ENCODE measurements around the gene WIPI1.

DNA sequence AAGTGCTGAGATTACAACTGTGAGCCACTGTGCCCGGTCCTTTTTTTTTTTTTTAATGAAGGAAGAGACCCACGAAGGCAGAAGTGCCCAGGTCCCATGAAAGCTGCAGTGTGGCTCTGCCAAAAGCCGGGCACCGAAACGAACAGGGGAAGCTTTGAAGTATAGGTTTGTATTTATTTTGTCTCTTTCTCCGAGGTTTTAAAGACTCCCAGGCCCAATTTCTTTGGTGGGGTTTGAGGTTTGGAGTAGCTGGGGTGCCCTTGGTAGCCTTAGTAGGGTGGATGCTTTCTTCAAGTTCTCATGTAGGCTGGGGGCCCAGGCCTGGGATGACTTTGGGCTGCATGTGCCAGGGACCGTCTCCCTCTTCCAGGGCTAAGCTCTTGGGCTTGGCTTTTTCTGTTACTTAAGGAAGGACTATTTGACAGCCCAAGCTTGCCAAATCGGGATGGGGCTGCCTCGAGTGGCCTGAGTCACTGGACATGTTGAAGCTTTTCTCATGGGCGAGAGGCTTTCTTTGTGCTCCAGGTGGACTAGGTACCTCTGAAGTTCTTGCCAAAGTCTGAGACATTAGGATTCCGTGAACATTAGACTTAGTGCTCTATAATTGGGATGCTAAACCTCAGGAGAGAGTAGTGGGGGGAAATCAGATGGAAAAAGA, 66.3 kb downstream of the WIPI1 start:
- TF ChIP-seq ESRRA (IDR thresholded peaks at IDR 0.05; ENCODE audit: low read length): no peak
- TF ChIP-seq, protein P1, sequence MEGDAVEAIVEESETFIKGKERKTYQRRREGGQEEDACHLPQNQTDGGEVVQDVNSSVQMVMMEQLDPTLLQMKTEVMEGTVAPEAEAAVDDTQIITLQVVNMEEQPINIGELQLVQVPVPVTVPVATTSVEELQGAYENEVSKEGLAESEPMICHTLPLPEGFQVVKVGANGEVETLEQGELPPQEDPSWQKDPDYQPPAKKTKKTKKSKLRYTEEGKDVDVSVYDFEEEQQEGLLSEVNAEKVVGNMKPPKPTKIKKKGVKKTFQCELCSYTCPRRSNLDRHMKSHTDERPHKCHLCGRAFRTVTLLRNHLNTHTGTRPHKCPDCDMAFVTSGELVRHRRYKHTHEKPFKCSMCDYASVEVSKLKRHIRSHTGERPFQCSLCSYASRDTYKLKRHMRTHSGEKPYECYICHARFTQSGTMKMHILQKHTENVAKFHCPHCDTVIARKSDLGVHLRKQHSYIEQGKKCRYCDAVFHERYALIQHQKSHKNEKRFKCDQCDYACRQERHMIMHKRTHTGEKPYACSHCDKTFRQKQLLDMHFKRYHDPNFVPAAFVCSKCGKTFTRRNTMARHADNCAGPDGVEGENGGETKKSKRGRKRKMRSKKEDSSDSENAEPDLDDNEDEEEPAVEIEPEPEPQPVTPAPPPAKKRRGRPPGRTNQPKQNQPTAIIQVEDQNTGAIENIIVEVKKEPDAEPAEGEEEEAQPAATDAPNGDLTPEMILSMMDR (IDR thresholded peaks at IDR 0.05 in 2 of 3, conservative IDR thresholded peaks at IDR 0.05 in 1 of 3; ENCODE audit: control insufficient read depth in 2 of 3, extremely low read depth in 1 of 3, insufficient read depth in 1 of 3, low read depth in 3 of 3, low read length in 3 of 3): no peak
- no peak for TF ChIP-seq HCFC1 (IDR thresholded peaks at IDR 0.05; ENCODE audit: low read length)
- no peak for TF ChIP-seq MYC (IDR thresholded peaks at IDR 0.05; ENCODE audit: insufficient read depth, insufficient read length, insufficient replicate concordance, low read length, severe bottlenecking)
- no peak for TF ChIP-seq ETV6 (conservative IDR thresholded peaks at IDR 0.05 in 1 of 2, IDR thresholded peaks at IDR 0.05 in 1 of 2; ENCODE audit: borderline replicate concordance in 1 of 2, low read depth in 1 of 2)
